Fibroblast of skin of right quadriceps (primary cell): ENCODE measurements around the gene LRP1B.

Experiments used
- DNase-seq: peaks from one replicate; pipeline ENCODE4 v3.0.0-alpha.2; 2013

LRP1B gene

GRCh38 chr2:141381946-141382345 is 748.9 kb downstream of the LRP1B start:
- DNase-seq = no peak

DNA sequence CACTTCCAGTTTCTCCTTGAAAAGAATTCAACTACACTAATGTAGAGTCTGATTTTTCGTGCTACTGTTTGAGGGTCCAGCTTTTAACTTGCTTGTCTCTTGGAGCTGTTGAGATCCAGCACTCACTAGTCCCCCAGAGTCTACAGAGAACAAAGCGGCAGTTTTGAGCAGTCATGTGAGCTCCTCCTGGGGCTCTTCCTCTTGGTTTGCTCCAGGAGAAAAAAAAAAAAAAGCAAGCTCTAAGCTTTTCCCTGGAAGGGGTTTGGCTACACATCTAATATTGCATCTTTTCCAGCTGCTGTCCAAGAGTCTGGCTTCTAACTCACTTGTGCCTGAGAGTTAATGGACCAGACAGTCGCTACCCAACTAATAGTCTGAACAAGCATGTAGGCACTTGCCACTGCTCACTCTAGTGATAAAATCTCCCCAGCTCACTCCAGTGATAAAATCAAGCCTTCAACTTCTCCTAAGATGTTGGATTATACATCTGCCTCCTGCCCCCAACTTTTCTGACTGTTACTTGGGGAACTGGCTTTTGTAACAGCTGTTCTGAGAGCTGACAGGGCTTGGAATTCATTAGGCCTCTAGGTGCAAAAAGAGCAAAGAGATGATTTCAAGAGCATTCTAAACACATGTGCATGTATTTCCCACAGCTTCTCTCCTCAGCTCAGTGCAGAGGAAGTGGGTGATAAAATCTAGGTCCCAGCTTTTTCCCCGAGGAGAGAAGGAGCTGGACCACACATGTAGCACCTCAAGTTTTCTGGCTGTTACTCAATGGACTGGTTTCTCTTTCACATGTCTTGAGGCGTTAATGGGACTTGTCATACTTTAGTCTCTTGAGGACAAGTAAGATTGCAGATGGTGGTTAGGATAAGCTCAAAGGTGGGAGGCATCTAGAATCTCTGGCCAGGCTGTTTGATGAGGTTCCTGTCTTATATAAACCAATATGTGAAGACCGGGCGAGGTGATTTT is 750.5 kb downstream of the LRP1B start:
- DNase-seq = peak; percentile 53

GRCh38 chr2:141364821-141365220 is 766.0 kb downstream of the LRP1B start:
- no peak for DNase-seq

GRCh38 chr2:141362311-141362710 is 768.5 kb downstream of the LRP1B start:
- DNase-seq = no peak

DNA sequence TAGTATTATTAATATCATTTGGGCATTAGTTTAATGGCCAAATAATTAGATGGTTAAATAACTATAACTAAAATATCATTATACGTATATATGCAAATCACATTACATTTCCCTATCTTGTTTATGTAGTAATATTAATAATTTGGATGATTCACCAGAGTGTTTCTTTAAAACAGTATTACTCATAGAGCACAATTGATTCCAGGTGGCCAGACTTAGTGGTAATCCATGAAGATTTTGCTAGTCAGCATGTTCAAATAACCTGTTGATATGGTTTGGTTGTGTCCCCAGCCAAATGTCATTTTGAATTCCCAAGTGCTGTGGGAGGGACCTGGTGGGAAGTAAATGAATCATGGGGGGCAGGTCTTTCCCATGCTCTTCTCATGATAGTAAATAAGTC is 782.3 kb downstream of the LRP1B start:
- DNase-seq = peak; percentile 62

GRCh38 chr2:141341444-141341843 is 789.4 kb downstream of the LRP1B start:
- peak; percentile 96 for DNase-seq

GRCh38 chr2:141331127-141331526 is 799.7 kb downstream of the LRP1B start:
- DNase-seq = peak; percentile 87

- DNase-seq = peak; percentile 71
Observed at GRCh38 chr2:141329964-141330363, 800.9 kb downstream of the LRP1B start.

DNA sequence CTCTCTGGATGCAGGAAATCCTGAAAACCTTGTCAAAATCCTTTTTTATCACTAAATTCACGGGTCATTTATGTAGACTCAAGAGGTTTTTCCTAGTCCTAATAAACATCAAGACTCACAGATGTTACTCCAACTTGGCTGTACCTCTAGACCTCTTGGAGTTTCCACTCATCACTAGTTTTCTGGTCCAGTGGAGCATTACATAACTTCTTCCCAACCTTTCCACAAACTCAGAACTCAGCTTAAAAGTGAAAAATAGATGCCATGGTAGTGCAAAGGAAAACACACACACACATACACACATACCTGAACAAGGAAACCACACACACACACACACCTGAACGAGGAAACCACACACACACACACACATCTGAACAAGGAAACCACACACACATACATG is 807.2 kb downstream of the LRP1B start:
- DNase-seq = no peak

- DNase-seq = peak; percentile 10
Observed at GRCh38 chr2:141317986-141318385, 812.8 kb downstream of the LRP1B start.

DNA sequence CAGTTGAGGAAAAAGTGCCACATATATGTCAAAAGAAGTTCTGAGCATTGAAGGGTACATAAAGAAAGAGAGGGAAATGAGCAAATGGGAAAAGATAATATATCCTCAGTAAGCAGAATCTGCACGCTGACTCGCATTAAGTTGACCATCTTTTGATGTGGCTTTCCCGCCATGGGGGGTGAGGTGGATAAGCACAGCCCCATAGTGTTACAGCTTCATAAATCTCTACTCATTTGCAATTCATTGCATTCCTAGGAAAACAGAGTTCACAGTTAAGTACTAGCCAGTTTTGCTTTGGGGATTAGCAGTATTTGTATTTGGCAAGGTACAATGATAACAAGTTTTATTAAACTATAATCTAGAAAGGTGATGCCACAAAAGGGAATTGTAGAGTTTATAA is 814.2 kb downstream of the LRP1B start:
- peak; percentile 19 for DNase-seq

DNA sequence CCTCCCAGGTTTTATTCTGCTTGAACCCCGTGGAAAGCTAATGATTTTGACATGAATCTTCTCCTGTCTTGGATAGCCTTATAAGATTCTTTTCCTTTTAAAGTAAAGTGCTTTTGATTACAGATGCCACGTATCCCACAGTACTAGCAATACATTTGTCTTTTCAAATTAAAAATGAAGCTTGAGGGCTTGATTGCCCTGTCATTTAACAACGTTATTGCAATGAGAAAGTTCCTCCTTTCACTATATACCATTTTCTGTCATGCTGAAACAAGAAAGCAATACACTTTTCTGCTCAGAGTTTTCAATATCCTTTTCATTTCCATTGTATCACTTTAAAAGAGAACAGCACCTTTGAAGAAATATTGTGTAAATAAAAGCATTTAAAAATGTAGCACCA is 814.7 kb downstream of the LRP1B start:
- DNase-seq = no peak

DNA sequence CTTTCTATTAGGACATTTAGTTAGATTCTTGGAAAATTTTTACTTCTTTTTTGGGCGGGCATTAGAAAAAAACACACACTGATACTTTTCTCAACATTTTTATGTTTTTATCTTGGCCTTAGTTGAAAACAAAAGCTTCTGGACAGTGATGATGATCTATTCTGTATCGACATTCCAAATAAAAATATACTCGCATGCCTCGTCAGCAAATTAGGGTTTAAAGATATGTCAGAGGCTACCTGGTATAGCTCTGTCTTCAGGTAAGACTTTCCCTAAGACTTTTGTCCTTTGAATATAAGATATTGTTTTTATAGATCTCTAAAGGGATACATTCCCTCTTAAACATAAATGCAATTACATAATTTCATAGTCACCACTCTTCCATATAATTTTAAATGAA is 816.8 kb downstream of the LRP1B start:
- DNase-seq = no peak

DNA sequence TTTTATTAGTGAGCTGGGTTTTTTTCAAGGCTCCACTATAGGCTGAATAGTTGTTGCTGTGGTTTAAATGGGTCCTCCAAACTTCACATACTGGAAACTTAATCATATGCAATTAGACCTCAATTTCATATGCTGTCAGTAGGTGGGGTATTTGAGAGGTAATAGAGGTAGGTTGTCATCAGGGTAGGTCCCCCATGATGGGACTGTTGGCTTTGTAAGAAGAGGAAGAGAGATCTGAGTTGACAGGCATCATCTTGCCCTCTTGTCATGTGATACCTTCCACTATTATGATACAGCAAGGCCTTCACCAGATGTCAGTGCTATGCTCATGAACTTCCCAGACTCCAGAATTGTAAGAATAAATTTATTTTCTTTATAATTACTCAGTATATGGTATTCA is 819.4 kb downstream of the LRP1B start:
- no peak for DNase-seq

GRCh38 chr2:141306368-141306767 is 824.4 kb downstream of the LRP1B start:
- no peak for DNase-seq

DNA sequence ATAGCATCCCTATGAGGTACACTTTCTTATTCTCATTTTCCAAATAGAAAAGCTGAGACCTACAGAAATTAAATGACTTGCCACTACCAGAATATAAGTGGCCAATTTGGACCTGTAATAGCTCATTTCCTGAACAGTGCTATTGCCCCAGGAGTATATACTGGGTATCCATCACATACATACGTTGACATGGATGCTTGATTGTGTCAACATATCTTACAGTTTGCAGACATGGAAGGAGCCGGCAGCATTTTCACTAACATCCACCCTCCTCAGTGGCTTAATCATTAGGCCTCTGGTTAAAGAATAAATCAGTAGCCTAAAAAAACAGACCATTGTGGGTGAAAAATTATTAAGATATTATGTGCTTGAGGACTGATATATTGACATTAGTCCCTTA is 829.3 kb downstream of the LRP1B start:
- DNase-seq = no peak

- DNase-seq = peak; percentile 1
Observed at GRCh38 chr2:141280037-141280436, 850.8 kb downstream of the LRP1B start.

GRCh38 chr2:141271346-141271745 is 859.5 kb downstream of the LRP1B start:
- no peak for DNase-seq

GRCh38 chr2:141264848-141265247 is 866.0 kb downstream of the LRP1B start:
- no peak for DNase-seq

DNA sequence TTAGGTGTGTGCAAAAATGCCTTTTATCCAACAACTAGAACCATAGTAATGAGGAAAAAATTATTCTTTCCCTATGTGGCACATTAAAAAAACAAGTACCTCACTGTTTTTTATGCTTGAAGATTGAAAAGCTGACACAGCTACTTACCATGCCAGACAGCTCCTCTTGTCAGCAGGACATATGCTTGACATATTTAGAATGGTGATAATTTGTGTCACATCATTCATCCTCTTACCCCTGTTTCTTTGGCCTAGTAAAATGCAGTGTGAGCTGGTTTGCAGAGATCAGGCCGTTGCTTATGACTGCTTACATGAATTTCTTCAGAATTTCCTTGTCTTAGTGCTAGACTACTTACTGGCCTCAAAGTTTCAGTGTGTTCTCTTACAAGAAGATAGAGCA is 869.9 kb downstream of the LRP1B start:
- DNase-seq = no peak

- no peak for DNase-seq
Observed at GRCh38 chr2:141259683-141260082, 871.1 kb downstream of the LRP1B start.

DNA sequence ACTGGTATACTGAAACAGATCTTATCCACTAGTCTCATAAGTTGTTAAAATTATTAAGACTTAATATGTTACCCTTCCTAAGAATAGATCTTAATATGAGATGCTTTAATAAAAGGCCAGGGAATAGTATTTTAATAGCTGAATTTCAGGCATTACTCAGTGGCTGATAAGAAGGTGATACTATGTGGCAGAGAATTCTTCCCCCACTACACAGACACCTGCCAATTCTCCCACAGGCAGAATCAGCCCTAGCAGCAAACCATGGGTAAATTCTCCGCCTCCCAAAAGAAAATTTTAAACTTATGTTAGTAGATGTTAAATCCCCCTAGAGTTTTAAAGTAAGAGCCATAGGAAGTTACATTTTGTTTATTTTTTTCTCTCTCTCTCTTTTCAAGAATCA is 888.8 kb downstream of the LRP1B start:
- DNase-seq = no peak

GRCh38 chr2:141226560-141226959 is 904.3 kb downstream of the LRP1B start:
- no peak for DNase-seq

GRCh38 chr2:141207036-141207385 is 923.8 kb downstream of the LRP1B start:
- no peak for DNase-seq

- no peak for DNase-seq
Observed at GRCh38 chr2:141201016-141201565, 929.7 kb downstream of the LRP1B start.
